Activated T-cell treated with anti-CD3 and anti-CD28 coated beads for 24 hours (primary cell): Measurements from ENCODE around the gene RNF111.

Source experiments
- DNase-seq: peaks from one replicate; pipeline ENCODE4 v3.0.0-alpha.2; 2020; ENCODE audit warnings: low read depth

The RNF111 gene

GRCh38 chr15:58987491-58988005 lies at the start of gene RNF111:
TSS of gene RNF111 (plus strand) at chr15:58987663. CDS start at chr15:59030823, 43,160 bp downstream.
- DNase-seq = peak; percentile 84

DNA sequence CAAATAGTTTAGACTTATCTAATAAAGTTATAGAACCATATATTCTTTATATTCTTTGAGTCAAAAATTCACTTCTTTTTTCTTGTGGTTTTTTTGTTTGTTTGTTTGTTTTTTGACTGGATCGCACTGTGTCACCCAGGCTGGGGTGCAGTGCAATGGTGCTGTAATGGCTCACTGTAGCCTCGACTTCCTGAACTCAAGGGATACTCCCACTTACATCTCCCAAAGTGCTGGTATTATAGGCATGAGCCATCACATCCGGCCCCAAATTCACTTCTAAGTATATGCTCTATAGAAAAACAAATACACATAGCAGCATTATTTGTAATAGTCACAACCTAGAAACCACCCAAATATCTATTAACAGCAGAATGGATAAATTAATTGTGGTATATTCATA lies 40.3 kb upstream of the RNF111 start:
- DNase-seq = no peak

DNA sequence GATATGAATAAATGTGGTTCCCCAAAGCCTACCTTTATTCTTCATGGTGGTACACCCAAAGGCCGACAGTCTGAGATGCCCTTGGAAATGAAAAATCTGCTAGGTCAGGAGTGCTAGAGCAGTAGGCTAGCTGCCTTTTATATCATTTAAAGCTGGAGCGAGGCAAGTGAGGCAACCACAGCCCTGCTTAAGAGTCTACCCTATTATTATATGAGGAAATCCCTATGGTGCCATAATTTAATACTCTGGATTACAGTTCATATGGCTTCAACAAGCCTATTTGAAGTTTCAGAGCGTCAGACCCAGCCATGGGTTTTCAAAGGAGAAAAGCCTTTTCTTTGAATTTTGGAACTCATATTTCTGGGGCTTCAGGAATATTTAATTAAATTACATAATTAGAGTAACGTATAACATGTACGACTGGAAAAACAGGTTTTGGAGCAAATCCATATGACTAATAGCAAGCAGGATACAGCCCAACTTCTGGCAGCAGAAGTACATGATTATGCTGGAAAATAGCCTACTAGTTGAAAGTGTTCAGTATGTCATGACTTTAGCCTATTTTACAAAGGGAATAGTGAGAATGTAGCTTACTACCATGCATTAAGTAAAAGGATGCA lies 36.0 kb upstream of the RNF111 start:
- DNase-seq = no peak

DNA sequence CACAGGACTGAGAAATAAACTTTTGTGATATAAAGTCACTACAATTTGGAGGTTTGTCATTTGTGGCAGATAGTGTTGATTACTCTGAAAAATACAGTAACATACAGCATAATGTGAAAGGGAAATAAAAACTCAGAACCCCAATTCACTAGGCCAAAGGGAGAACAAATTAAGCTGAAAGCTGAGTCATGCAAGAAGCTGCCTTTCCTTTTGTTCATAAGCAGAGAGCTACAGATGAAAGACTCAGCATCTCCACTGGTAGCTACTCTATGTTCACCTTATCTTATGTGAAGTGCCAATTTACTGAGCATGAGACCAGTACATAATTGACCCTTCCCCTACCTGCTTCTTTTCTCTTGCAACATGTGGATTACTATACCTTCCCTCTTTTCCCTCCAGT lies 34.7 kb upstream of the RNF111 start:
- DNase-seq = no peak

GRCh38 chr15:58957101-58957973 lies 30.1 kb upstream of the RNF111 start:
- DNase-seq = peak; percentile 56

- no peak for DNase-seq
Observed at GRCh38 chr15:58958811-58959210, 28.7 kb upstream of the RNF111 start.

DNA sequence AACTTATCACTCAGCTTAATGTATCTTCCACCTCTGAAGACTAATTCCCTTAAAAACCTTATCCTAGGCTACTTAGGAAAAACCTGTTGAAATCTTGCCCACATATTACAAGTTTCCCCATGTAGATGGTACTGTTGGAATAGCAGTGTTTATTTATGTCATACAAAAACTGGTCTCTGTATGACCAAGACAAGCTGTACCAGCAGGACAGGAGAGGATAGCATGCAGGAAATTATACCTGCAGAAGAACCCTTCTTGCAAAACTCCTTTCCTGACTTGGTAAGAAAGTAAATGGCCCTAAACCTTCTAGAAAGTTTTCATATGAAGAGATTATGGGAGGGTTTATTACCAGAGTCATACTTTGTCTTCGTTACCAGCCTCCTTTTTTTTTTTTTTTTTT lies 25.3 kb upstream of the RNF111 start:
- DNase-seq = no peak

GRCh38 chr15:58962662-58963565 lies 24.5 kb upstream of the RNF111 start:
- no peak for DNase-seq

GRCh38 chr15:58966698-58967097 lies 20.8 kb upstream of the RNF111 start:
- no peak for DNase-seq

DNA sequence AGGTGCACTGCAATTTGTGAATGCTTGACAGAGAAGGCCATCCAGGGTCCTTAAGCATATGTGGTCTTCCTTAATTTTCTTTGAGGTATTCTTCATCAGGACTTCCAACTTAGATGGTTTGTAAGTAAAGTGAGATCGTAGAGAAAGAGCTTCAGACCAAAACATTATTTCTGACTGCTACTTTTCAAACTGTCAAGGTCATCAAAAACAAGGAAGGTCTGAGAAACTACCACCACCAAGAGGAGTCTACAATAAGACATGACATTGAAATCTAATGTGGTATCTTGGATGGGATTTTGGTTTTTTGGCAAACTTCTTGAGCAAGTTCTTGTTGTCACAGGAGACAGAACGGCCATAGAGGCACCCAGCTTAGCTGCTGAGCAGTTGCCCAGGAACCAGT lies 20.0 kb upstream of the RNF111 start:
- DNase-seq = no peak

DNA sequence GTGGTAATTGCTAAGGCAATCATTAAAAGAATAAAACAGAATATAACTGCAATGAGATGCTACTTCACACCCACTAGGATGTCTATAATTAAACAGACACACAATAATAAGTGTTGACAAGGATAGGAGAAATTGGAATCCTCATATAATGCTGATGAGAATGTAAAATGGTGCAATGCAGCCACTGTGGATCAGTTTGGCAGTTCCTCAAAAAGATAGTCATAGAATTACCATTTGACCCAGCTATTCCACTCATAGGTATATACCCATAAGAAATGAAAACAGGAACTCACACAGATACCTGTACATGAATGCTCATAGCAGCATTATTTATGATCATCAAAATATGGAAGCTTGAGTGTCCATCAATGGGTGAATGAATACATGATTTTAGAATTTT lies 9.6 kb upstream of the RNF111 start:
- DNase-seq = no peak

GRCh38 chr15:58980351-58980939 lies 7.0 kb upstream of the RNF111 start:
- DNase-seq = no peak

DNA sequence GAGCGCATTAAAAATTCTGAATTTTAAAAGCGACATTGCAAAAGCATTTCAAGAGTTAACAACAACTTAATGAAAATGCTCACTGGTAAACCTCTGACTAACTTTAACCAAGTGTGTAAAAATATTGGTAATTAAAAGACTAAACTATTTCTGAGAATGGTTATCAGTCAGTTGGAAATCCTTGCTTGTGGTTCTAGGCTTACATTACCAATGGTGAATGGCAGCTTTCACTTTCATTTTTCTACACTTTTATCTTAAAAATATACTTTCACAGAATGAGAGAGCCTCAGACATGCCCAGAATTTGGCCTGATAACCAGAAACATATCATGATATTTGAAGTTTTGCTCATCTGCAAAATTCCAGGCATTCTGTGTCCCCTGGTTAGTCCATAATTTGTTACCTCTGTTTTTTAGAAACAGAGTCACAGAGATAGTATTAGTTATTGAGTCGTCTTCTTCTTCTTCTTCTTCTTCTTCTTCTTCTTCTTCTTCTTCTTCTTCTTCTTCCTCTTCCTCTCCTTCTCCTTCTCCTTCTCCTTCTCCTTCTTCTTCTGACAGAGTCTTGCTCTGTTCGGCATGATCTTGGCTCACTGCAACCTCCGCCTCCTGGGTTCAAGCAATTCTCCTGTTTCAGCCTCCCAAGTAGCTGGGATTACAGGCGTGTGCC lies 5.5 kb upstream of the RNF111 start:
- no peak for DNase-seq

- DNase-seq = no peak
Observed at GRCh38 chr15:58983261-58983660, 4.2 kb upstream of the RNF111 start.

- DNase-seq = no peak
Observed at GRCh38 chr15:58985443-58985842, 2.0 kb upstream of the RNF111 start.

GRCh38 chr15:58987036-58987435 lies 427 bp upstream of the RNF111 start:
- DNase-seq = no peak

DNA sequence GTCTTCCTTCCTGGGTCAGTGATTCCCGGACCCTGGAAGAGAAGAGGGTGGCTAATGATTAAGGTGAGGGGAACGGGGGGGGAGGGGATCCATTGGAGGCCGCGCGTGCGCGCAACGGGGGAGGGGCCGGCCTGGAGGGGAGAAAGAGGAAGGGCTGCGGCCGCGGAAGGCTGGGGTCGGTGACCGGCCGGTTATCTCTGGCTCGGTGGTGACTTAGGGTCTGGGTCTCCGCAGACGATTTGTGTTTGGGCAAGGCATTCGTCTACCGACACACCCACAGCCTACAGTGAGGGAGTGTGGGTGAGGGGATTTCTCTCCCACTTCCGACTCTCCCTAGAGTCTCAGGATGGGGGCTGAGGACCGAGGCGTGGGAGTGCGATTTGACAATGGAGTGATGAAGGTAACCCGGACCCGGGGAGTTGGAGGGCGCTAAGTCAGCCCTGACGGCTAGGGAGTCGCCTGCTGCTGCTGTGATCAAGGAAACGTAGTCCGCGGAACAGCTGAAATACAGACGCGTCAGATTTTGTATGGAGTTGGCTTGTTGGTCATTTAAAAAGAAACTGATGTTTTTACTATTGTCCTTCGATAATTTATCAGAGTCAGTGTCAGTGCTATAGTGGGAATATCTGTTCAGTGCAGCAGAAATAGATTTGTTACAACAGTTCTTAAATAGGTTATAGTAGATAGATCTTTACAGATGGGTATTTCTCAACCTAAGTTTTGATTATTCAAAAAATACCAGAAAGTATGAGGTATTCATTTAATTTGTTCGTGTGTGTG lies 733 bp downstream of the RNF111 start:
- DNase-seq = peak; percentile 48

GRCh38 chr15:58992181-58992580 lies 4.7 kb downstream of the RNF111 start:
- DNase-seq = no peak

- no peak for DNase-seq
Observed at GRCh38 chr15:58994906-58995453, 7.5 kb downstream of the RNF111 start.

DNA sequence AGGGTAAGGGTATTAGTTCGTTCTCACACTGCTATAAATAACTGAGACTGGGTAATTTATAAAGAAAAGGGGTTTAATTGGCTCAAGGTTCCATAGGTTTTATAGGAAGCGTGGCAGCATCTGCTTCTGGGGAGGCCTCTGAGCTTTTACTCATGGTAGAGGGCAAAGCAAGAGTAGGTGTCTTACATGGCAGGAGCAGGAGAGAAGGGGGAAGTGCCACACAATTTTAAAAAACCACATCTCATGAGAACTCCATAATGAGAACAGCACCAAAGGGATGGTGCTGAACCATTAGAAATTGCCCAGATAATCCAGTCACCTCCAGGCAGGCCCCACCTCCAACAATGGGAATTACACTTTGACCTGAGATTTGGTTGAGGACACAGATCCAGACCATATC lies 12.2 kb downstream of the RNF111 start:
- no peak for DNase-seq
